Activated CD4-positive, alpha-beta T cell treated with anti-CD3 and anti-CD28 coated beads, Interleukin-2, amount 10 ng/mL, durations not matched to agents 7 days and 5 days (primary cell): ENCODE measurements around the gene USP2. TPM values are rescaled to one million over a fixed set of nuclear protein-coding genes. Genes with fewer than 3 reads are reported as not detected.

Experiments
- CTCF ChIA-PET: fragments of 350-600 bp; sonication (Branson Sonifier 250); formaldehyde crosslinking; loops from one replicate; lab custom pipeline; 2021; ENCODE audit warnings: antibody characterized with exemption; lab: Charles Lee
- POLR2A ChIA-PET: fragments of 350-600 bp; sonication (Branson Sonifier 250); formaldehyde crosslinking; loops from one replicate; lab custom pipeline; 2021; ENCODE audit warnings: antibody characterized with exemption; lab: Charles Lee
- DNase-seq: peaks from one replicate; pipeline ENCODE4 v3.0.0-alpha.2; 2020
- H3K27ac Mint-ChIP-seq: one replicate; pipeline ENCODE4 v1.8.0; 2021; ENCODE audit warnings: mild to moderate bottlenecking, moderate library complexity, mixed read lengths
- H3K27me3 Mint-ChIP-seq: one replicate; pipeline ENCODE4 v1.8.0; 2021; ENCODE audit warnings: mixed read lengths
- H3K36me3 Mint-ChIP-seq: one replicate; pipeline ENCODE4 v1.8.0; 2021; ENCODE audit warnings: low read depth, mixed read lengths
- H3K4me1 Mint-ChIP-seq: one replicate; pipeline ENCODE4 v1.8.0; 2021; ENCODE audit warnings: mixed read lengths
- H3K4me3 Mint-ChIP-seq: one replicate; pipeline ENCODE4 v1.8.0; 2021; ENCODE audit warnings: mild to moderate bottlenecking, moderate library complexity, mixed read lengths
- H3K9me3 Mint-ChIP-seq: one replicate; pipeline ENCODE4 v1.8.0; 2021; ENCODE audit warnings: mixed read lengths
- total RNA-seq, 2 experiments: library from RNA; stranded (reverse); gene quantifications; one replicate each; pipeline ENCODE4 v1.2.3, GENCODE V29; 2021

The USP2 gene
- total RNA-seq, 2 experiments from 2014 or later, result 0.17 to 0.22 TPM

DNA sequence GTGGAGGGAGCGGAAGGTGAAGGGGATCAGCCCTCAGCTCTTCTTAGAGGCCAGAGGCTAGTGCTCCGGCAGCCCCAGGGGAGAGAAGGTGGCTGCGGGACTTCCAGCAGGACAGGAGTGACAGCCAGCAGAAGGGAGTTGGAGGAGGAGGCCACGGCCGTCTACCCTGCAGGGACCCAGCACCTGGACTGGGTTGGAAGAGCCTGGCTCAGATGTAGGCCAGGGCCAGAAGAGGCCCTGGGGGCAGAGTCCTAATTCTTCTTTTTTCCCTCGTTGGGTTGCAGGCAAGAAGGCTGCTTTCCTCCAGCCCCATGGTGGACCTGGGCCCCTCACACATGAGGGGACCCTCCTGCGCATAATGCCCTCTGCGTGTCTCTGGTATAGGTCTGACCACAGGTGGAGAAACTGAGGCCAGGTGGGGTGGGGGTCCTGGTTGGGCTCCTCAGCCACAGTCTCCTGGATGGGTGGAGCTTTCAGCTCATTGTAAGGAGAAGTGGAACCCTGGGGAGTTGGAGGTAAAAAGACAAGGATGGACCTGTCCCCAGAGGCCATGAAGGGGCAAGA is 62.3 kb downstream of the USP2 start:
- no peak for DNase-seq
- Mint-ChIP-seq H3K4me3 (no peak overlapping the region), H3K36me3 (no peaks in the 10 kb centered on the region), H3K27me3 (peaks cover 41% of the 10 kb centered on the region), H3K4me1 (peaks cover 49% of the 10 kb centered on the region), H3K9me3 (no peaks in the 10 kb centered on the region), H3K27ac (peak overlapping the region; percentile 85)
- POLR2A ChIA-PET, result no interaction called here
- CTCF ChIA-PET, result interaction anchor here (0.6 to 8.3 kb wide), 5 partner anchors 12 to 168 kb away, joined by 3 to 80 read pairs (median 5); partner anchors contain the start of gene CBL

DNA sequence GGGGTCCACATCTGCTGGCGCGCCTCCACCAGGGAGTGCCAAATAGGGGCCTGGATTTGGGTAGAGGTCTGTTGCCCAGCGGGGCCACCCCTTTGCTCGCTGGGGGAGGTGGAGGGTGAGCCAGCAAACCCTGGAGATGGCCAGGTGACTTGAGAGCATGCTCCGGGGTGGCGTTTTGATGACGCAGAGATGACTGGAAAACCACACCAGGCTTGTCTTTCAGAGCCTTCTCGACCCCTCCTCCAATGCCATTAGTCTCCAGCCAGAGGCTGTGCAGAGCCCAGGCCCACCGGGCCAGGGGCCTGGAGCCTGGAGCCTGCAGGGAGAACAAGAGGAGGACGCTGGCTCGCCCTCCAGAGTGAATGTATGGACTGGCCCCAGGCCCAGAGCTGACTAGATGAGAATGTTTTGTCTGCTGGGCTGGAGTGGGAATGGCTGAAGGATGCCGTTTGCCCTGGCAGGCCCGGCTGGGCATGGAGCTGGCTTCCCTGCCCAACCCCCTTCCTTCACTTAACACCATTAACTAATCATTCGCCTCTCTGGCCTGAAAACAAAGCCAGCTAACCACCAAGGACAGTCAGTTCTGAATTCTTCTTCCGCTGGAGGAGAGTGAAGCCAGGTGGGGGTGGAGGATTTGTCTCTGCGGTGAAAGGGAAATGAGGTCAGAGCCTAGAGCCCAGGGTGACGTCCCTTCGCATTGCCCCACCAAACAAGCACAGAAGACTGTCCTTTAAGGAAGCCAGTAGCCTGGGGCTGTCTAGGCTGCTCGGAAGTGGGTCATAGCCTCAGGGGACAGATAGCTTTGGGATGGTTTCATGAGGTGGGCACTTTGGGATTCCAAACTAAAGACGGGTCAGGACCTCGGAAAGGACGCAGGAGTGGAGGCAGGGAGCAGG is 63.0 kb downstream of the USP2 start:
- peaks cover 47% of the 10 kb centered on the region for H3K4me1 Mint-ChIP-seq
- CTCF ChIA-PET, result interaction anchor here (0.6 to 8.3 kb wide), 7 partner anchors 11 to 167 kb away, joined by 3 to 80 read pairs (median 5); partner anchors contain the start of gene CBL
- POLR2A ChIA-PET, result no interaction called here
- H3K27me3 Mint-ChIP-seq, result peaks cover 43% of the 10 kb centered on the region
- no peak overlapping the region for H3K4me3 Mint-ChIP-seq
- no peak for DNase-seq
- peak overlapping the region; percentile 71 for H3K27ac Mint-ChIP-seq
- H3K36me3 Mint-ChIP-seq, result no peaks in the 10 kb centered on the region
- no peaks in the 10 kb centered on the region for H3K9me3 Mint-ChIP-seq

DNA sequence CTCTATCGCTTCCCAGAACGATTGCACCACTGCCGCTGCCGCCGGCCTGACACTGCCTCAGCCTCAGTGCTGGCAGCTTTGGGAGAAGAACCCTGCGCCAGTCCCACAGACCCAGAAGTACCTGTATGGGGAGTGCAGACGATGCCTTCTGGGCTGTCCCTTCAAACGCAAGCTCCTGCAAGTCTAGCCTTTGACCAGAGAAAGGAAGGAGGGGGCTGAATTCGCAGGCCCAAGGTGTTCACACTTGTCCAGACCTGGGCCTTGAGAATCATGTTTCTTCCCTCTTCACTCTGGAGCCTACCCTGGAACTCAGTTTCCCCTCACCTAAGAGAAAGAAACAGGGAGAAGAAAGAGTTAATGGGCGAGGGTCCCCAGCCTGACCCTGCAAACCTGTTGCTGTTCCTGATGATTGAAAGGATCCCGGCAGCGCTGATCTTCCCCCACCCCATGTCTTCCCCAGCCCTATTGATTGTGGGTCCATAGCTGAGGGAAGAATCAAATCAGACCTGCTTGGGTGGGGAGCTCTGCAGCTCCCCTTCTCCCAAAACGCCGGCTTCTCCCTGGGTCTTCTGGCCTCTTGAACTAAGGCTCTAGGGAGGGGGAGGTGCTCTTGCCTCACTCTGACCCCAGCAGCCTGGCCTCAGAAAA is 63.8 kb downstream of the USP2 start:
- Mint-ChIP-seq H3K27ac (no peak overlapping the region), H3K36me3 (no peaks in the 10 kb centered on the region), H3K27me3 (peaks cover 43% of the 10 kb centered on the region), H3K4me1 (peaks cover 45% of the 10 kb centered on the region), H3K9me3 (no peaks in the 10 kb centered on the region), H3K4me3 (no peak overlapping the region)
- ChIA-PET CTCF (interaction anchor here (0.9 to 8.3 kb wide), 5 partner anchors 10 to 149 kb away, joined by 3 to 80 read pairs (median 5); partner anchors contain the start of gene CBL), POLR2A (no interaction called here)
- no peak for DNase-seq

DNA sequence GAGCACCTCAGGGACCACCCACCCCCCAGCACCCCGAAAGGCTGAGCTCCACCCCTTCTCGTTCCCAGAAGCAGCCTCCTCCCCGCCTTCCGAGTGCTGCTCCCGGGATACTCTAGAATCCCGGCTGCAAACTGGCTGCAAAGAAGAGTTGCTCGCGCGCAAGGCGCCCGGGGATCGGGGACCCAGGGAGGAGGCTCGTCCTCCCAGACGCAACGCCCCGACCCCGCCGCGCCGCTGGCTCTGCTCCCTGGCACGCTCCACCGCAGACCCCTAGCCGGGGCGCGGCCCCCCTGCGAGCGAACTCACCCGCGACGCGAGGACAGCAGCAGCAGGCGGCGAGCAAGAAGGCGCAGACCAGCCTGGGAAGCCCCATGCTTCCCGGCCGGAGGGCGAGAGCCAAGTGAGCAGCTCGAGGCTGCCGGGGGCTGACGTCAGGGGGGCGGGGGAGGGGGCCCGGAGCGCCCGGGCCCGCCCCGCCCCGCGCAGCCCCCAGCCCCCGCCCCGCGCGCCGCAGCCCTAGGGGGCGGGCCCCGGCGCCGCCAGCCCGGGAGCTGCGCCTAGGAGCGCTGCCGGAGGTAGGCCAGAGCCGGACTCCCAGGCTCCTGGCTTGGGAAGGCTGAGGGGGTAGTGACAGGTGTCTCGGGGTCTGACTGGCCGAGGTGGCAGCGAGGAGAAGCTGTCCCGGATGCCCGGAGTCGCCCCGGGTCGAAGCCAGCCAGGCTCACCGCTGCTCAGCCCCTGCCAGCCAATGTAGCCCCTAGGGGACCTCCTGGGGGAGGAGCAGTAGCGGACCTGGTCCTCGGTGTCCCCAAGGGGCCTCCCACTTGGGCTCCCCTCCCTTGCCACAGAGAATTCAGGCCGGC is 64.5 kb downstream of the USP2 start, which contains the start of gene MCAM:
Gene MCAM (minus strand): TSS at position 402 of the 863 bp plus-strand sequence. CDS start 29 bp downstream, at position 373.
- Mint-ChIP-seq H3K36me3 (no peaks in the 10 kb centered on the region), H3K4me3 (peak within 1 kb of the TSS; percentile 48), H3K27me3 (peaks cover 43% of the 10 kb centered on the region), H3K4me1 (peaks cover 39% of the 10 kb centered on the region), H3K27ac (no peak within 1 kb of the TSS), H3K9me3 (no peaks in the 10 kb centered on the region)
- no peak for DNase-seq
- ChIA-PET CTCF (interaction anchor here (0.9 to 8.3 kb wide), 5 partner anchors 9 to 148 kb away, joined by 3 to 80 read pairs (median 5); partner anchors contain the start of gene CBL), POLR2A (no interaction called here)

DNA sequence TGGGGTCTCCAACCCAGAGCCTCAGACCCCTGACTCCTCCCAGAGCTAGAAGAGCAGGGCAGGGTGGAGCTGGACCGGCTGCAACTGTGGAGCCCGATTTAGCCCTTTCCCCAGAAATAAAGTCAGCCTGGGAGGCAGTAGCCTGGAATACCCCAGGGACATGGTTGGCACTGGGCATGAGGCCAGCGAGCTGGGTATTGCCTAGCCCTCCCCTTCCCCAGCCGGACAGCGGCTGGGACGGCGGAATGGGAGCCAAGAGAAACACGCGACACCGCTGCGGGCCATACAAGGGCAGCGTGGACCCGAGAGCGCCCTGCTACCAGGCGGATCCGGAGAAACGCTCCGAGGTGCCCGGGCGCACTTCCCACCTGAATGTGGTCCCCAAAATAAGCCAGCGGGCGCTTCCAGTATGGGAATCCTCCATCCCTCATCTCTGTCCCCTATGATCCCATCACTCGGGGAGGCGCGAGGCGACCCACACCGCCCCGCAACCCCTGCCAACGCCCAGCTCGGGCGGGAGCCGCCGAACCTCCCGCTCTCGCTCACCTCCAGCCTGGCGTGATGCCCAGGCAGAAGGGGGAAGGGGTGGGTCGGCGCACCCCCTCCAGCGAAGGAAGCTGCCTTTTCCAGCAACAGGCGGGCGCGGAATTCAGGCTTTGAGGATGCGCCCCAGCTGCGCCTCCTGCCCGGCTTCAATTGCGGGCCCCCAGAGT is 65.3 kb downstream of the USP2 start:
- peaks cover 43% of the 10 kb centered on the region for H3K27me3 Mint-ChIP-seq
- no peaks in the 10 kb centered on the region for H3K36me3 Mint-ChIP-seq
- no peak overlapping the region for H3K27ac Mint-ChIP-seq
- no peaks in the 10 kb centered on the region for H3K9me3 Mint-ChIP-seq
- H3K4me1 Mint-ChIP-seq, result peaks cover 31% of the 10 kb centered on the region
- H3K4me3 Mint-ChIP-seq, result peak overlapping the region; percentile 48
- DNase-seq, result no peak
- ChIA-PET POLR2A (no interaction called here), CTCF (interaction anchor here (1.1 to 3.2 kb wide), 6 partner anchors 8 to 85 kb away, joined by 3 to 15 read pairs (median 5); no protein-coding TSS in a partner anchor)

DNA sequence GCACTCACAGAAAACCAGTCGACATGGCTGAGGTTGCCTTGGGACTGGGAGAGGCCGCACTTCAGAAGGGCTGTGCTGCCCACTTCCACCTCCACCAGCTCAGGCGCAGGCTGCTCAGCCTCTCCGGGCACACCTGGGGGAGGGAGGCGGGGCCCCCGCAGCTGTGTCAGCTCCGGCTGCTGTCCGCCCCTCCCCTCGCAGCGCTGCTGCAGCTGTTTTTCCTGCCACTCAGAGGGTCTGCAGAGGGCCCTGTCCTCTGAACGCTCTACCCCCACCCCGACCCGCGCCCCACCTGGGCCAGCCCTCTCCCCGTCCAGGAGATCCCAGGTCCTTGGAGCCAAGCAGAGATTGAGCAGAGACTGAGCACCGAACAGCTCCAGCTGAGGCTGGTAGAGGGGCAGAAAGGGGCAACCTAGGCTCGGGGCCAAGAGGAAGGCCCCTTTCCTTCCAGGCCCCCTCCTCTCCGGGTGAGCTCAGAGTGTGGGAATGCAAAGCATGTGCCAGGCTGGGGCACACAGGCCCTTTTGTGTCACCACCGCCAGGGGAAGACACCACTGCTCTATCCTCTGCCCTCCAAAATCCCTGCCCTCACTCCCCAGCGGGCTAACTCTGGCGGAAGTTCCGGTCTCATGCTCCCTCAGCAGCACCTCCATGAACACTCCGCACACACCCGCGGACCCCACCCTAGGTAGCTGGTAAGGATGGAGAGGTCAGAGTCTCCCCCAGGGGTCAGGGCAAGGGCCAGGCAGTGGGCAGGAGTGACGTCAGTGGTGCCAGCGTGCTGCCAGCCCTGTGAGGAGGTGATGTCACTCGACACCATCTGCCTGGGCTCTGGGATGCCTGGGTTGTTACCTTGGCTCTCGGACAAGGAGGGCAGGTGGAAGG is 66.1 kb downstream of the USP2 start:
- H3K4me3 Mint-ChIP-seq, result peak overlapping the region; percentile 47
- no peaks in the 10 kb centered on the region for H3K9me3 Mint-ChIP-seq
- DNase-seq, result peak; percentile 51
- H3K36me3 Mint-ChIP-seq, result no peaks in the 10 kb centered on the region
- peaks cover 31% of the 10 kb centered on the region for H3K4me1 Mint-ChIP-seq
- H3K27me3 Mint-ChIP-seq, result peaks cover 43% of the 10 kb centered on the region
- no peak overlapping the region for H3K27ac Mint-ChIP-seq
- ChIA-PET CTCF (interaction anchor here (0.5 to 3.2 kb wide), 6 partner anchors 8 to 61 kb away, joined by 3 to 15 read pairs (median 5); no protein-coding TSS in a partner anchor), POLR2A (no interaction called here)

DNA sequence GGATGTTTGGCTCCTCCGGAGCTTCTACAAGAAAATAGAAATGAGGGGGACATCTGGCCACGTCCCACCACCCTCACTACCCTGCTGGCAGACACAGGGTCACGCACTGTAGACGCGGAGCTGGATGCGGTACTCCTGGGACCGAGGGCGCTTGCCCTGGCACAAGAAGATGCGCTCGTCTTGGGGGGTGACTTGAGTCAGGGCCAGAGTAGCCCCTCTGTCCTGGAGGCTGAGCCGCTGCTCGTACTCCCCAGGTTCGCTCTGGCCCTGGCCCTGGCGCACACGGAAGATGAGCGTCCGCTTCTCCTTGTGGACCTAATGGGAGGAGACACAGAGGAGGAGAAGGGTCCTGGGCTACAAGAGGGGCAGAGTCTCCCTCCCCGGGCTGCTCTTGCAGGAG is 66.8 kb downstream of the USP2 start:
- no peaks in the 10 kb centered on the region for H3K9me3 Mint-ChIP-seq
- H3K36me3 Mint-ChIP-seq, result no peaks in the 10 kb centered on the region
- H3K4me3 Mint-ChIP-seq, result no peak overlapping the region

DNA sequence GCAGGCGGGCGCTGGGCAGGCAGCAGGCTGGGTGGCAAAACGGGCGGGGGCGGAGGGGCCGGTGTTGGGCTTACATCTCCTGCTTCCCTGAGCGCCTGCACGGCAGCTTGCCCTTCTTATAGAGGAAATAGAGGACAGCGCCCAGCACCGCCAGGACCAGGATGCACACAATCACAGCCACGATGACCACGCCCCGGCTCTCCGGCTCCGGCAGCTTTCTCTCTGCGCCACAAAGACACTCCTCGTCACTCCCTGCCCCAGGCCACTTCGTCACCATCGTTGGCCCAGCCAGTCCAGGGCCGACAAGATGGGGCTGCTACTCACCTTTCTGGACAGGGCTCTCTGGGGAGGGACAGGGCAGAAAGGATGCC is 70.8 kb downstream of the USP2 start:
- Mint-ChIP-seq H3K36me3 (peaks cover 4% of the 10 kb centered on the region), H3K27ac (no peak overlapping the region), H3K4me1 (peaks cover 29% of the 10 kb centered on the region), H3K9me3 (no peaks in the 10 kb centered on the region), H3K27me3 (peaks cover 11% of the 10 kb centered on the region), H3K4me3 (no peak overlapping the region)
- POLR2A ChIA-PET, result no interaction called here
- no peak for DNase-seq
- CTCF ChIA-PET, result interaction anchor here (8.9 kb wide), 1 partner anchor 11 kb away, joined by 80 read pairs; no protein-coding TSS in a partner anchor

More for the DNA sequence above, 66.8 kb downstream of the USP2 start:
- DNase-seq, result no peak
- H3K27ac Mint-ChIP-seq, result no peak overlapping the region
- ChIA-PET POLR2A (no interaction called here), CTCF (interaction anchor here (1.1 to 3.2 kb wide), 5 partner anchors 9 to 62 kb away, joined by 3 to 15 read pairs (median 5); no protein-coding TSS in a partner anchor)
- peaks cover 40% of the 10 kb centered on the region for H3K27me3 Mint-ChIP-seq
- peaks cover 28% of the 10 kb centered on the region for H3K4me1 Mint-ChIP-seq

DNA sequence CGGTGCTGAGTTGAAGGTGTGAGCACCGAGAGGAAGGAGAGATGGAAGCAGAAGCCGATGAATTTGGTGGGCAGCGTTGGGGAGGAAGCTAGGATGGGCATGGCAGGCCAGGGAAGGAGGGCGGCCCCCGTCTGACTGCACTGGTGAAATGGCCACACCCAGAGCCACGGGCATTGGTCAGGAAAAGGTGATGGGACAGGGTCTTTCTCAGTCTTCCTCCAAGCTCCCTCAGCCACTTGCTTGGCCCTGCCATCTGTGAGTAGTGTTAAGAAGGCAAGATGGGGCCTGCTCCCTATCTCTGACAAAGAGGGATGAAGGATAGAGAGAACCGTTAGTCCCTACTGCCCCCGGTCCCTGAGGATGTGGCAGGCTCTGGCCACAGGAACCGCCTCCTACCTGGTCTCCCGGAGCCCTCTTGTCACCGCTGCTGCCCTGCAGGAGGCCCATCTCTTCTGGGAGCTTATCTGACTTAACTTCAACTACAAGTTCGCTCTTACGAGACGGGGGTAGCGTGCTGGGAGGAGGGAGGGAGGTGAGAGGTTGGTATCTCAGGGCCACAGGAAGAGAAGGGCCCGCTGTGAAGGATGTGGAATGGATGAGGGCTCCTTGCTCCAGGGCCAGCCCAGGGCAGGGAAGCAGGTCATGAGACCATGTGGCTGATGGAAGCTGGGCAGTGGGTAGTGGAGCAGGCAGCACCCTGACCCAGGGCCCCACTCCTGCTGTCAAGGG is 71.4 kb downstream of the USP2 start:
- Mint-ChIP-seq H3K4me1 (peaks cover 29% of the 10 kb centered on the region), H3K36me3 (peaks cover 7% of the 10 kb centered on the region), H3K4me3 (peak overlapping the region; percentile 15), H3K27me3 (peaks cover 6% of the 10 kb centered on the region), H3K27ac (no peak overlapping the region), H3K9me3 (no peaks in the 10 kb centered on the region)
- ChIA-PET CTCF (interaction anchor here (8.9 kb wide), 1 partner anchor 11 kb away, joined by 80 read pairs; no protein-coding TSS in a partner anchor), POLR2A (no interaction called here)
- DNase-seq, result no peak

DNA sequence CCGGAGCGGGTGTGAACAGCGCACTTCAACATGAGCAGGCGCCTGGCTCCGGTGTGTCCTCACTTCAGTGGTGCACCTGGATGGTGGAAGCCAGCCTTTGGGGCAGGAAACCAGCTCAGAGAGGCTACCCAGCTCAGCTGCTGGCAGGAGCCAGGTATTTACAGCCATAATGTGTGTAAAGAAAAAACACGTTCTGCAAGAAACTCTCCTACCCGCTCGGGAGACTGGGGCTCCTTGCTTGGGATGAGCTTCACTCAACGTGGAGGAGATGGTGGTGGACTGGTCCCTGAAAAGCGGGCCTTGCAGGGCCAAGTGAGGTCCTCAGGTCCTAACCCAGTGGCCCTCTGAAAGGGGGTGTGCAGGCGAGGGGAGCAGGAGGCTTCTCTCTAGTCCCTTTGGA is 72.1 kb downstream of the USP2 start:
- Mint-ChIP-seq H3K4me1 (peaks cover 30% of the 10 kb centered on the region), H3K27me3 (peaks cover 4% of the 10 kb centered on the region), H3K9me3 (no peaks in the 10 kb centered on the region), H3K36me3 (peaks cover 10% of the 10 kb centered on the region), H3K4me3 (peak overlapping the region; percentile 15), H3K27ac (no peak overlapping the region)
- CTCF ChIA-PET, result interaction anchor here (1.0 to 8.9 kb wide), 3 partner anchors 12 to 59 kb away, joined by 3 to 80 read pairs (median 6); no protein-coding TSS in a partner anchor
- POLR2A ChIA-PET, result no interaction called here
- DNase-seq, result no peak
